Muscle of leg (tissue), 11 donors: ENCODE data around the gene CACNA1D. TPM values are rescaled to one million over a fixed set of nuclear protein-coding genes. Genes with fewer than 3 reads are reported as not detected.
A peak's percentile ranks its signal among the peaks of the same experiment; 100 is the strongest.

ENCODE experiments used
- DNase-seq: peaks from one replicate; pipeline ENCODE4 v3.0.0; 2013
- H3K27ac ChIP-seq: one replicate; pipeline ENCODE4 v1.5.1; 2013; ENCODE audit warnings: mild to moderate bottlenecking, low read length, control low read depth
- H3K27me3 ChIP-seq: one replicate; pipeline ENCODE4 v1.6.1; 2013; ENCODE audit warnings: low read length; ENCODE audit not compliant: control insufficient read depth, insufficient read depth
- H3K36me3 ChIP-seq: one replicate; pipeline ENCODE4 v1.6.1; 2013; ENCODE audit warnings: low read length; ENCODE audit not compliant: control insufficient read depth, insufficient read depth
- H3K4me1 ChIP-seq: one replicate; pipeline ENCODE4 v1.6.1; 2013; ENCODE audit warnings: low read length; ENCODE audit not compliant: control insufficient read depth, insufficient read depth
- H3K4me3 ChIP-seq: one replicate; pipeline ENCODE4 v1.5.1; 2013; ENCODE audit warnings: low read length, control low read depth
- H3K9me3 ChIP-seq: replicated peaks from 2 replicates; pipeline ENCODE4 v1.6.1; 2013; ENCODE audit warnings: low read depth, low read length; ENCODE audit not compliant: control insufficient read depth
- WGBS: methylation state at CpG from one replicate; pipeline ENCODE4 v1.1.5; 2013; ENCODE audit warnings: missing lambda C conversion rate; ENCODE audit not compliant: insufficient coverage; 5-methylcytosine and 5-hydroxymethylcytosine counted together
- polyA plus RNA-seq, 8 donors: library from polyadenylated mRNA; unstranded; fragments of 120-200 nt; gene quantifications; one replicate each; pipeline versions ENCODE4 v1.2.1 to v1.2.3, GENCODE V29; 2013; ENCODE audit warnings: inconsistent platforms in 1 of 8, low replicate concordance in 1 of 8; ENCODE audit not compliant: insufficient read length in 8 of 8, insufficient read depth in 1 of 8
- total RNA-seq: library from RNA; stranded (reverse); fragments of 120-200 nt; gene quantifications from one replicate; pipeline ENCODE4 v1.2.4, GENCODE V29; 2013

The CACNA1D gene
- total and polyA plus RNA-seq, 9 donors: 0.86 to 6.3 (median 2.1) TPM

DNA sequence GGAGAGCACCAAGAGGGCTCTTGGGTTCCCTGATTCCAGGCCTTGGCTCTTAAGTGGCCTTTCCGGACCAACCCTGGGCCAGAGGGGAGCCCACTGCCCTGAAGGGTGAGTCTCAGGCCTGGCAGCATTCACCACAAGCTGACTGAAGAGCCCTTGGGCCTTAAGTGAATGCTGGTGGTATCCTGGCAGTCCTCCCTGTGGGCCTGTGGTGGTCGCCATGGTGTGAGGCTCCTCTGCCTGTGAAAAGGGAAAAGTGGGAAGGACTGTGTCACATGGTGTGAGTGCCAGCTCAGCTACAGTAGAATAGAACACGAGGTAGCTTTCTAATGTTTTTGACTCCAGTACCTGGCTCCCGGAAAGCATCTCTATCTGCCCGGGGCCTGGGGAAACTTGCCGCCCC, 336.5 kb downstream of the CACNA1D start:
- Histone ChIP-seq H3K27me3 (no peaks in the 10 kb centered on the region), H3K36me3 (no peaks in the 10 kb centered on the region), H3K4me1 (no peaks in the 10 kb centered on the region), H3K4me3 (no peak overlapping the region), H3K27ac (no peak overlapping the region), H3K9me3 (no peaks in the 10 kb centered on the region)
- no peak for DNase-seq
- 83% methylated on average over 6 of the region's 6 CpGs for WGBS

GRCh38 chr3:53833053-53833645, 338.7 kb downstream of the CACNA1D start:
- Histone ChIP-seq H3K27ac (no peak overlapping the region), H3K9me3 (no peaks in the 10 kb centered on the region), H3K27me3 (no peaks in the 10 kb centered on the region), H3K4me1 (no peaks in the 10 kb centered on the region), H3K36me3 (no peaks in the 10 kb centered on the region), H3K4me3 (no peak overlapping the region)
- 73% methylated on average over 5 of the region's 9 CpGs for WGBS
- DNase-seq: no peak

DNA sequence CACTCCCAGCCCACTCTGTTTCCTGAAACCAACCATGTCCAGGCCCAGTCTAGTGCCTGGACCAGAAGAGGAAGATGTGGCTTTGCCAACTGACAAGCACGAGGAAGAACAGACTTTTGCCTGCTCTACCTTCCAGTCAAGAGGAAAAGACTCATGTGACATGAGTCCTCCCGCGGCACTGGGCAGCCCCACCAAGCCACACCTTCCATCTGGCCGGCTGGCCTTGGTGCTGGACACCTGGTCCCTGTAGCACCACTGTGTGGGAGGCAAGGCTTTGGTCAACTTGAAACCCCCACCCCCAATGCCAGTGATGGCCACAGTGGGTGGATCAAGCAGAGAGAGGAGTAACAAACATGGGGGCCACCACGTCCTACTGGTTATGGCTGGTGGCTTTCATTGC, 339.3 kb downstream of the CACNA1D start:
- 89% methylated on average over 3 of the region's 5 CpGs for WGBS
- H3K36me3 ChIP-seq: no peaks in the 10 kb centered on the region

GRCh38 chr3:53834429-53835095, 340.2 kb downstream of the CACNA1D start:
- WGBS: 82% methylated on average over 5 of the region's 6 CpGs
- H3K9me3 ChIP-seq: no peaks in the 10 kb centered on the region
- no peaks in the 10 kb centered on the region for H3K27me3 ChIP-seq
- no peaks in the 10 kb centered on the region for H3K36me3 ChIP-seq
- DNase-seq: no peak
- no peak overlapping the region for H3K27ac ChIP-seq
- H3K4me1 ChIP-seq: no peaks in the 10 kb centered on the region
- H3K4me3 ChIP-seq: no peak overlapping the region

More for the DNA sequence above, 339.3 kb downstream of the CACNA1D start:
- Histone ChIP-seq H3K27me3 (no peaks in the 10 kb centered on the region), H3K27ac (no peak overlapping the region), H3K9me3 (no peaks in the 10 kb centered on the region), H3K4me1 (no peaks in the 10 kb centered on the region), H3K4me3 (no peak overlapping the region)
- DNase-seq: no peak

GRCh38 chr3:53835257-53835656, 340.8 kb downstream of the CACNA1D start:
- Histone ChIP-seq H3K27me3 (no peaks in the 10 kb centered on the region), H3K4me1 (no peaks in the 10 kb centered on the region), H3K4me3 (no peak overlapping the region), H3K36me3 (no peaks in the 10 kb centered on the region), H3K27ac (no peak overlapping the region), H3K9me3 (no peaks in the 10 kb centered on the region)
- DNase-seq: no peak
- WGBS: no CpG with 5 or more reads among the region's 1 CpG

GRCh38 chr3:53836084-53836872, 341.9 kb downstream of the CACNA1D start:
- no peak for DNase-seq
- Histone ChIP-seq H3K4me3 (no peak overlapping the region), H3K9me3 (no peaks in the 10 kb centered on the region), H3K4me1 (no peaks in the 10 kb centered on the region), H3K36me3 (no peaks in the 10 kb centered on the region), H3K27ac (no peak overlapping the region), H3K27me3 (no peaks in the 10 kb centered on the region)
- WGBS: 93% methylated on average over 9 of the region's 9 CpGs

DNA sequence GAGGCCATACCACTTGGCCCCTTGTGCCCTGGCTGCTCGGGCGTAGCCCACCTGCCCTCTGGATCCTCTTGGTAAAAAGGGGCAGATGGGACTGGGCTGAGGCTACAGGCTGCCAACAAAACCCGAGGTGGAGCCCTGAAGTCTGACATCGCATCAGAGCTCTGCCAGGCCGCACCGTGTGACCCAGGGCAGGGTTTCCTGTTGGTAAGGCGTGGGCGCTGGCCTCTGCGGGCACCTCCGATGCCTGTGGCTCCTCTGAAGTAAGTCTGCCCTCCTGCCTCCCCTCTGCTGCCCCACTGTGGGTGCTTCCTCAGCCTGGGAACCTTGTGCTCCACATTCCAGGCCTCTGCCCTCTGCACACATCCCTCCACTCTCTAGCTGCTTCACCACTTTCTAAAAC, 342.9 kb downstream of the CACNA1D start:
- 88% methylated on average over 10 of the region's 10 CpGs for WGBS
- Histone ChIP-seq H3K27ac (no peak overlapping the region), H3K9me3 (no peaks in the 10 kb centered on the region)

GRCh38 chr3:53841296-53841695, 346.9 kb downstream of the CACNA1D start:
- DNase-seq: no peak
- Histone ChIP-seq H3K36me3 (no peaks in the 10 kb centered on the region), H3K27ac (no peak overlapping the region), H3K9me3 (no peaks in the 10 kb centered on the region), H3K27me3 (peaks cover 23% of the 10 kb centered on the region), H3K4me1 (peaks cover under 1% of the 10 kb centered on the region), H3K4me3 (no peak overlapping the region)
- WGBS: 91% methylated on average over 4 of the region's 5 CpGs

More for the DNA sequence above, 342.9 kb downstream of the CACNA1D start:
- Histone ChIP-seq H3K4me3 (no peak overlapping the region), H3K27me3 (no peaks in the 10 kb centered on the region), H3K4me1 (no peaks in the 10 kb centered on the region), H3K36me3 (no peaks in the 10 kb centered on the region)
- DNase-seq: no peak

DNA sequence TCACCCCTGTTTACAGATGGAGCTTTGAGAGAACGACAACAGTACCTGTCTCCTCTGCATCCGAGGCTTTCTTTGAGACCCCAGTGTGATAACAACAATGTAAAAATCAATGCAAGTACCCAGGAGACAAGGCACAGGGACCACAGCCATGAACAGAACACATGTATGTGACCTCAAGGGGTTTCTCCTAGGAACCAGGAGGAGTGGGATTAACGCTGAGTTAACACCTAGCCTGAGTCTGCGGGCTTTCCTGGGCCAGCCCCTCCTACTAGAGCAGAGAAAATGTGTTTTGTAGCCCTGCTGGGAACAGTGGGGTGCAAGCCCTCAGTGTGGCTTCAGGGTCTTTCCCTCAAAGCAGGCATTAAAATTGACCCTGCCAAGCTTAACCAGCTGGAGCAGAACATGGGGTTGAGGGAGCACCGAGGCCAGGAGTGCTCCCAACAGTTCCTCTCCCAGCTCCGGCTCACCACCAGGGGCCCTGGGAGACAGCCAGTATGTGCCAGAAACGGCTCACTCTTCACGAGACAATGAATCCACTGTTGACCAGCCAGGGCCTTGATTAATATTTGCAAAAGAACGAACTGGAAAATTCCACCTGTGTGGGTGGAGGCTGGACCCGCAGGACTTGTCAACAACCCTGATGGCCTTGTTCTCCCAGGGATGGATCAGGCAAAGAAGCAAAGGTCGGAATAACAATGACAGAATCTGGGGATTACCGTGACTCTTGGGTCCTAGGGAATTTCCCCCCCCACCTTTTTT, 348.2 kb downstream of the CACNA1D start:
- DNase-seq: peak; percentile 17
- WGBS: 26% methylated on average over 8 of the region's 12 CpGs
- no peaks in the 10 kb centered on the region for H3K36me3 ChIP-seq
- peaks cover 6% of the 10 kb centered on the region for H3K4me1 ChIP-seq
- no peak overlapping the region for H3K27ac ChIP-seq
- H3K9me3 ChIP-seq: no peaks in the 10 kb centered on the region
- H3K4me3 ChIP-seq: no peak overlapping the region
- peaks cover 35% of the 10 kb centered on the region for H3K27me3 ChIP-seq
